WERI-Rb-1 (cell line): ENCODE results near the gene POLR2I.

ENCODE experiments used
- DNase-seq: peaks from one replicate; pipeline ENCODE4 v3.0.0-alpha.2; 2020
- H3K27ac ChIP-seq: fragments of 250-450 bp; sonication (Bioruptor Pico); 2 replicates; pipeline ENCODE4 v1.5.1; 2020; ENCODE audit warnings: mild to moderate bottlenecking, moderate library complexity
- H3K27me3 ChIP-seq: fragments of 250-450 bp; sonication (Bioruptor Pico); 2 replicates; pipeline ENCODE4 v1.5.1; 2021; ENCODE audit warnings: mild to moderate bottlenecking, low read depth, moderate library complexity; ENCODE audit not compliant: insufficient read depth, severe bottlenecking
- H3K36me3 ChIP-seq: fragments of 250-450 bp; sonication (Bioruptor Pico); 2 replicates; pipeline ENCODE4 v1.5.1; 2020; ENCODE audit warnings: mild to moderate bottlenecking, moderate library complexity
- H3K4me3 ChIP-seq: 2 replicates; pipeline ENCODE4 v1.5.1; 2011; ENCODE audit warnings: low read depth, mild to moderate bottlenecking, control low read depth, low read length
- H3K9me3 ChIP-seq: fragments of 250-450 bp; sonication (Bioruptor Pico); 2 replicates; pipeline ENCODE4 v1.5.1; 2021; ENCODE audit warnings: mild to moderate bottlenecking, moderate library complexity; ENCODE audit not compliant: severe bottlenecking
- TF ChIP-seq, protein P1 (sequence below): IDR thresholded peaks from 2 replicates; pipeline ENCODE4 v1.5.1; 2011; ENCODE audit warnings: low read depth, mild to moderate bottlenecking, control low read depth, inconsistent platforms, low read length

Gene POLR2I

DNA sequence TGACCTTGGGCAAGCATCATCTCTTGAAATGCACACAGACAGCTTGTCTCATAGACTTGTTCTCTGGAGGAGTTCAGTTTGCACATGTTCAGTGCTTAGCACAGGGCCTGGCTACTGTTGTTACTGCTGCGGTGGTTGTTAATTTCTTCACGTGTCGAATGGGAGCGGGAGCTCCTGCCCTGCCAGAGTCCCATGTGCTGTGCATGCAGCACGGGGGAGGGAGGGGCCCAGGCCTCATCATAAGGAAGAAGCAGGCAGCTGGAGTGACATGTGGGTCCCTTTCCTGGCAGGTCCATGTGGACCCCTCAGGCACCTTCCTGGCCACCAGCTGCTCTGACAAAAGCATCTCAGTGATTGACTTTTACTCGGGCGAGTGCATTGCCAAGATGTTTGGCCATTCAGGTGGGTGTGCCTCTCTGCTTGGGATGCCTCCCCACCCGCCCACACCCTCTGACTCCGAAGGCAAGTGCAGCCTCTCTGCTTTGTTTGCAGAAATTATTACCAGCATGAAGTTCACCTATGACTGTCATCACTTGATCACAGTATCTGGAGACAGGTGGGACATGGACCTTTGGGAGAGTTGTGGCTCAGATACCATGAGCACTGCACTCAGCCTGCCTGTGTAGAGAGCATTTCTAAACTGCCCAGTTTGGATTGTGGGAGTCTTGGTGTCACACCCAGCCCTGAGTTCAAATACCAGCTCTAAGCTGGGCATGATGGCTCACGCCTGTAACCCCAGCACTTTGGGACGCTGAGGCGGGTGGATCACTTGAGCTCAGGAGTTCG is 23.6 kb downstream of the POLR2I start:
- H3K9me3 ChIP-seq = no peaks in the 10 kb centered on the region
- H3K36me3 ChIP-seq = peaks cover 68% of the 10 kb centered on the region
- TF ChIP-seq, protein P1, sequence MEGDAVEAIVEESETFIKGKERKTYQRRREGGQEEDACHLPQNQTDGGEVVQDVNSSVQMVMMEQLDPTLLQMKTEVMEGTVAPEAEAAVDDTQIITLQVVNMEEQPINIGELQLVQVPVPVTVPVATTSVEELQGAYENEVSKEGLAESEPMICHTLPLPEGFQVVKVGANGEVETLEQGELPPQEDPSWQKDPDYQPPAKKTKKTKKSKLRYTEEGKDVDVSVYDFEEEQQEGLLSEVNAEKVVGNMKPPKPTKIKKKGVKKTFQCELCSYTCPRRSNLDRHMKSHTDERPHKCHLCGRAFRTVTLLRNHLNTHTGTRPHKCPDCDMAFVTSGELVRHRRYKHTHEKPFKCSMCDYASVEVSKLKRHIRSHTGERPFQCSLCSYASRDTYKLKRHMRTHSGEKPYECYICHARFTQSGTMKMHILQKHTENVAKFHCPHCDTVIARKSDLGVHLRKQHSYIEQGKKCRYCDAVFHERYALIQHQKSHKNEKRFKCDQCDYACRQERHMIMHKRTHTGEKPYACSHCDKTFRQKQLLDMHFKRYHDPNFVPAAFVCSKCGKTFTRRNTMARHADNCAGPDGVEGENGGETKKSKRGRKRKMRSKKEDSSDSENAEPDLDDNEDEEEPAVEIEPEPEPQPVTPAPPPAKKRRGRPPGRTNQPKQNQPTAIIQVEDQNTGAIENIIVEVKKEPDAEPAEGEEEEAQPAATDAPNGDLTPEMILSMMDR = no peak
- no peak overlapping the region for H3K4me3 ChIP-seq
- H3K27me3 ChIP-seq = no peaks in the 10 kb centered on the region
- H3K27ac ChIP-seq = no peak overlapping the region
- no peak for DNase-seq

DNA sequence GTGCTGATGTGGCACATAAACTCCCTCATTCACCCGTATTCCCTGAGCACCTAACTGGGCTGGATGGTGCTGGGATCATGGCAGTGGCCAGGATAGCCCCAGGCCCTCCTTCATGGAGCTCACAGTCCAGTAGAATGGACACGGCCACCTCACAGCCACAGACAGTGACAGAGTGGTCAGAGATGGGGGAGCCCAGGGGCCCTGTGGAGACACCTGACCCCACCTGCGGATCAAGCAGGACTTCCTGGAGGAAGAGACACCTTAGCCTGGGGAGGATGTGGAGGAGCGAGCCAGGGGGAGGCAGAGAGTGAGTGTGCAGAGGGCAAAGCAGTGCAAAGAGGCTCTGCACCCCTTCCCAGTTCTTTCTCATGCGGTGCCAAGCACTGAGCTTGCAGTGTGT is 24.8 kb downstream of the POLR2I start:
- DNase-seq = no peak
- no peaks in the 10 kb centered on the region for H3K9me3 ChIP-seq
- H3K27ac ChIP-seq = no peak overlapping the region
- TF ChIP-seq, protein P1 = no peak
- no peak overlapping the region for H3K4me3 ChIP-seq
- no peaks in the 10 kb centered on the region for H3K27me3 ChIP-seq
- H3K36me3 ChIP-seq = peaks cover 64% of the 10 kb centered on the region

DNA sequence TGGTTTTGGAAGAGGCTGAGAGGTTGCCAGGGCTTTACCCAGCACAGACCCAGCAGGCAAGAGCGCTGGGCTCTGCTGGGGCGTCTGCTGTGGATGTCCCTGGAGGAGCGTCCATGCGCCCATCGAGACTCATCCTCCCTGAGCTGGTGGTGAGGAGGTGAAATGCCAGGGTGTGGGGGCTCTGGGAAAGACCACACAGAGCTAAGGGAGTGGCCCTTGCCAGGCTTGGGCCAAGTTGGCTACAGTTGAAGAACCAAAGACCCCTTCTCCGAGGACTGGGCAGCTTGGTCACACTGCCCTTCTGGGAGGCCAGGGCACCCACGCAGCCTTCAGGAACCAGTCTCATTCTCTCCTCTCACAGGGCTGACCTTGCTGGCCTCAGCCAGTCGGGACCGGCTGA is 28.3 kb downstream of the POLR2I start:
- H3K36me3 ChIP-seq = peaks cover 77% of the 10 kb centered on the region
- no peak for DNase-seq
- TF ChIP-seq, protein P1 = no peak

DNA sequence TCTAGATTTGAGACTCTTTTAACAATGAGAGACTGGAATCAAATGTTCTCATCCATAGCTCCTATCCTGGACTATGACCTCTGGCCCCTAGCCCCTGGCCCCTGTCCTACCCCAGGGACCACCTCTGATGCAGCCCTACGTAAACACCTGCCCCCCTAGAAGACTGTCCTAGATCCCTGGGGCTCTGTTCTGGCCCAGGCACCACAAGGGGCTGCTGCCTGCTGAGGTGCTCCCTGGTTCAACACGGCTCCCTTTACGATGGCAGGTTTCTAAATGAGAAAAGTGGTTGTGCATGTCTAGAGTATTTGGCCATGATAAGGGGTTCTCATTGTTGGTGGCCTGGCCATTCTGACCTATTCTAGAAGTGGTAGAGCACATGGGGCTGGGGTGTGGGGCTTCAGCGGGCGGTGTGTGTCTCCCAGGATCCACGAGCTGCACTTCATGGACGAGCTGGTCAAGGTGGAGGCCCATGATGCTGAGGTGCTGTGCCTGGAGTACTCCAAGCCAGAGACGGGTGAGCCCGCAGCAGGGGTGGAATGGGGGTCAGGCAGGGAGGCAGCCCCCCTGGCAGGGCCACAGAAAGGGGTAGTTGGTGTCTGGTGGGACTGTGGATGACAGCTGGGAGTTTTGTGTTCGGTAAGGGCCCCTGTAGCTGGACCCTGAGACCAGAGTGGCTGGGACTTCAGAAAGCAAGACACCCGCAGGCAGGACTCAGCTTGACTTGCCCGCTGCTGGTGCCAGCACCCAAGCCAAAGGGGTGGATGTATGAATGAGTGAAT is 30.3 kb downstream of the POLR2I start:
- TF ChIP-seq, protein P1 = no peak
- H3K9me3 ChIP-seq = no peaks in the 10 kb centered on the region
- DNase-seq = no peak
- H3K27me3 ChIP-seq = no peaks in the 10 kb centered on the region
- no peak overlapping the region for H3K27ac ChIP-seq
- H3K36me3 ChIP-seq = peaks cover 73% of the 10 kb centered on the region
- no peak overlapping the region for H3K4me3 ChIP-seq

More for the DNA sequence above, 28.3 kb downstream of the POLR2I start:
- Histone ChIP-seq H3K9me3 (no peaks in the 10 kb centered on the region), H3K4me3 (no peak overlapping the region), H3K27me3 (no peaks in the 10 kb centered on the region), H3K27ac (no peak overlapping the region)

DNA sequence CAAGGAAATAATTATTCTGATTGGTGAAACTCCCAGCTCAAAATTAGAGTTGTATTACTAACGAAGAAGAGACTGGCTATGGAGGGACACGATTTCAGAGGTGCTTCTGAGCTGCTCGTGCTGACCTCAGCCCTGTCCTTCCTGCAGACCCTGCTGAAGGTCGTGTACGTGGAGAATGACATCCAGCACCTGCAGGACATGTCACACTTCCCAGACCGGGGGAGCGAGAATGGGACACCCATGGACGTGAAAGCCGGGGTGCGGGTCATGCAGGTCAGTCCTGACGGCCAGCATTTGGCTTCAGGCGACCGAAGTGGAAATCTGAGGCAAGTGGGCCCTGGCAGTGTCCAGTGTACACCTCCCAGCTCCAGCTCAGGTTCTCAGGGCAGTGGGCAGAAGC is 31.8 kb downstream of the POLR2I start:
- Histone ChIP-seq H3K27me3 (no peaks in the 10 kb centered on the region), H3K9me3 (no peaks in the 10 kb centered on the region), H3K4me3 (no peak overlapping the region), H3K27ac (no peak overlapping the region), H3K36me3 (peaks cover 67% of the 10 kb centered on the region)
- TF ChIP-seq, protein P1 = no peak
- no peak for DNase-seq
